HL-60/S4 (cell line): ENCODE measurements around the gene UBAC1.

Experiments used
- in situ Hi-C: fragments of 300-500 bp; cut with MboI; formaldehyde crosslinking; loops from 2 replicates; pipeline ENCODE4 v1.14.3; 2022; ENCODE audit warnings: low sequenced_read_pairs

Gene UBAC1

GRCh38 chr9:135978642-135979546, 17.7 kb upstream of the UBAC1 start:
- in situ Hi-C loops: no loop called here

GRCh38 chr9:135976944-135977343, 15.8 kb upstream of the UBAC1 start:
- in situ Hi-C loops: no loop called here

GRCh38 chr9:135976531-135976930, 15.4 kb upstream of the UBAC1 start:
- in situ Hi-C loops: no loop called here

DNA sequence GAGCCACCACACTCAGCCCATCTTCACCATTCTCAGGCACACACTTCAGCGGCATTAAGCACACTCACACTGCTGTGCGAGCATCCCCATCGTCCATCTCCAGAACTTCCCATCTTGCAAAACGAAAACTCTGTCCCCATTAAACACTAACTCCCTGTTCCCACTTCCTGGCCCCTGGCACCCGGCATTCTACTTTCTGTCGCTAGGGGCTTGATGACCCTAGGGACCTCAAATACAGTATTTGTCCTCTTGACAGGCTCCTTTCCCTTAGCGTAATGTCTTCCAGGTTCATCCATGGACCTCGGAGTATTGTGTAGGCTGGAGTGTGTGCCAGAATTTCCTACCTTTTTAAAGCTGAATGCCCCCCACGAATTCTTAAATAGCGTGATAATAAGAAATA, 14.7 kb upstream of the UBAC1 start:
- in situ Hi-C loops: no loop called here

DNA sequence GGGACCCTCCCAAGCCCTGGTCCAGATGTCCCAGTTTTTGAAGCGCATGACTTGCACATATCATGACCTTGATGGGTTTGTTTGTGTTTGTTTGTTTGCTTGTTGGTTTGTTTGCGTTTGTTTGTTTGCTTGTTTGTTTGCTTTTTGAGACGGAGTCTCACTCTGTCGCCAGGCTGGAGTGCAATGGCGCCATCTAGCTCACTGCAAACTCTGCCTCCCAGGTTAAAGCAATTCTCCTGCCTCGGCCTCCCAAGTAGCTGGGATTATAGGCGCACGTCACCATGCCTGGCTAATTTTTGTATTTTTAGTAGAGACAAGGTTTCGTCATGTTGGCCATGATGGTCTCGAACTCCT, 13.0 kb upstream of the UBAC1 start:
- in situ Hi-C loops: no loop called here

DNA sequence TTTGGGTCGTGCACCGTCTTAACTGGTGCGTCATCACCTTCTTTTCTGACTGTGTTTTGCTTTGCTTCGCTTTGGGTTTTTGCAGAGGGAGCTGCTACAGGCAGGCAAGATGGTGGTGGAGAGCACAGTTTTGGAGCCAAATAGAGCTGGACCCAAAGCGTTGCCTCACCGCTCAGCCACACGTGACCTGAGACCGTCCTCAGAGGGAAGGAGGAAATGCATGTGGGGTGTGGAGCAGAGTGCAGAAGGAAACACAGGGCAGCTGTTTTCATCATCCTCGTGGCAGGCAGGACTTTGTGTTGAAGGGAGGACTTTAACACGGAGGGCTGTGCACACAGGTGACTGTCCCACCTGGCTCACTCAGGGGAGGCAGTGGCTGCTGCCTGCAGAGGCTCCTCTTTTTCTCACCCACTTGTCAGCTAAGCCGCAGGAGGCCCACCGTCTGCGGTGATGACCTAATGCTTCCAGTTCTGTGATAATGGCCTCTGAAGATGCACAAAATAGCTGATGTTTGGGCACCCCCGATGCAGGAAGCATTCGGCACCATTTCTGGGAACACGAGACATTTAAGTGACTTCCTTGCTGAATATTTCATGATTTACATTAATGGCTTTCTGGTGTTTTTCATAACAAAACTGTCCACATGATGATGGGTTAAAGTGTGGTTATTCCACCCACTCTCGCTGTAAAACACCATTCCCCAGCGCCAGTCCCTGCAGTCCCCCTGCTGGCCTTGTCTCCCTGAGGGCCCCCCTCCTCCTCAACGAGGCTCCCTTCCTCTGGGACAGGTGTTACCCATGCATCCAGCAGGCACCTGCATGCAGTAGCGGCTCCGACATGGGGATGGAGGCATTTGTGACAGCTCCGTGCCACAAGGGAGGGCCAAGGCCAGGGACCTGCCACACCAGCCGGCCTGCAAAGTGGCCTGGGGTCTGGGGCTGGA, 12.4 kb upstream of the UBAC1 start:
- in situ Hi-C loops: no loop called here

DNA sequence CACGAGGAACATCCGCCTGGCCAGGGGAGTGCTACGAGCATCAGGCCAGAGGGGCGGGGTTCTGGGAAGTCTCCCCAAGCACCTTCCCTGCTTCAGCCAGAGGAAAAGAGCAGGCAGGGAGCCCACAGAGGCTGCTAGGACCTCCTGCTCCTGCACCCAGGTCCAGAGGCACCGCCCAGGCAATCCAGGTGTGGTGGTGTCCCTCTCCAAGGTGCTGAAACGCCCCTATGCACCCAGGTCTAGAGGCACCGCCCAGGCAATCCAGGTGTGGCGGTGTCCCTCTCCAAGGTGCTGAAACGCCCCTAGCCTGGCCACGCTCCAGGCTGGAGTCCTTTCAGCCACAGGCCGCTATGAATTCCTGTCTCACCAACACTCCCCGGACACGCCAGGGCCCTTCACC, 10.7 kb upstream of the UBAC1 start:
- in situ Hi-C loops: no loop called here

- in situ Hi-C loops: no loop called here
These were observed 10.1 kb upstream of the UBAC1 start for GRCh38 chr9:135971111-135971766.

GRCh38 chr9:135970128-135970815, 9.1 kb upstream of the UBAC1 start:
- in situ Hi-C loops: no loop called here

DNA sequence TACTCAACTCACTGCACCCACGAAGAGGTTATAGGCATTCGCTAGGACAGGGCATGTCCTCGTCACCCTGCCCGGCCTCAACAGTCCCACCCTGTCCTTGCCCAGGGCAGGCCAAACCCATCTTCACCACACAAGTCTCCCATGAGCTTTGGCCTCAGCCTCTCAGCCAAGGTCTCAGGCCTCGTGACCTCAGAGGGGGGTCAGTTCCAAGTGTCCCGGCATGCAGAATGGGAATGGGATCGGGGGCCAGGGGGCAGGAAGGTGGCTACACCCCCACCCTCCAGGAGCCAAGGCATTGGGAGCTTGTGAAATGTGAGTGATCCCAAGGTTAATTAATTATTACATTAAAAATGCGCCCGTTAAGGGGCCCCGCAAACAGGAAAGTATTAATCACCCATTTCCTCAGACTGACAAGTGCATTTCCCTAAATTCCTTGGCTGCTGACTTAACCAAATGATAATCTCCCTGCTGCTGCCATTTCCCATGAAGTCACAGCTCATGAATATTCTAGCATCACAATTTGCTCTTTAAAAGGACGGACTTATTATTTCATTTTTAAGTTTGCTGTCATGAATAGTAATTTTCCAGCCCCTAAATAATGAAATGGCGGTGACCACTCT, 8.0 kb upstream of the UBAC1 start:
- in situ Hi-C loops: loop anchor here (10.0 kb wide), 1 partner anchor 156 kb away; no protein-coding TSS in a partner anchor

- in situ Hi-C loops: loop anchor here (10.0 kb wide), 1 partner anchor 156 kb away; no protein-coding TSS in a partner anchor
These were observed 7.4 kb upstream of the UBAC1 start for GRCh38 chr9:135968601-135969000.

GRCh38 chr9:135968083-135968476, 6.9 kb upstream of the UBAC1 start:
- in situ Hi-C loops: loop anchor here (10.0 kb wide), 1 partner anchor 157 kb away; no protein-coding TSS in a partner anchor

DNA sequence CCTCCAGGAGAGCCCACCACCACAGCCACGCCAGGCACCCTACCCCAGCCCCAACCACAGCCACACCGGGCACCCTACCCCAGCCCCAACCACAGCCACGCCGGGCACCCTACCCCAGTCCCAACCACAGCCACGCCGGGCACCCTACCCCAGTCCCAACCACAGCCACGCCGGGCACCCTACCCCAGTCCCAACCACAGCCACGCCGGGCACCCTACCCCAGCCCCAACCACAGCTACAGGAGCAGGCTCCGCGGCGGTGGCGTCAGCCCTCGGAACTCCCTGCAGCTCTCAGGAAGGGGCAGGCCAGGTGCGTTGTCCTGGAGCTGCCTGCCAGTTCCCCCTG, 5.7 kb upstream of the UBAC1 start:
- in situ Hi-C loops: loop anchor here (10.0 kb wide), 1 partner anchor 158 kb away; no protein-coding TSS in a partner anchor

- in situ Hi-C loops: loop anchor here (10.0 kb wide), 1 partner anchor 160 kb away; no protein-coding TSS in a partner anchor
These were observed 4.1 kb upstream of the UBAC1 start for GRCh38 chr9:135965124-135965756.

GRCh38 chr9:135963938-135964337, 2.8 kb upstream of the UBAC1 start:
- in situ Hi-C loops: loop anchor here (10.0 kb wide), 1 partner anchor 161 kb away; no protein-coding TSS in a partner anchor

- in situ Hi-C loops: loop anchor here (10.0 kb wide), 1 partner anchor 161 kb away; no protein-coding TSS in a partner anchor
These were observed 2.2 kb upstream of the UBAC1 start for GRCh38 chr9:135963338-135963737.

- in situ Hi-C loops: loop anchor here (10.0 kb wide), 1 partner anchor 162 kb away; no protein-coding TSS in a partner anchor
These were observed 1.6 kb upstream of the UBAC1 start for GRCh38 chr9:135962696-135963307.

DNA sequence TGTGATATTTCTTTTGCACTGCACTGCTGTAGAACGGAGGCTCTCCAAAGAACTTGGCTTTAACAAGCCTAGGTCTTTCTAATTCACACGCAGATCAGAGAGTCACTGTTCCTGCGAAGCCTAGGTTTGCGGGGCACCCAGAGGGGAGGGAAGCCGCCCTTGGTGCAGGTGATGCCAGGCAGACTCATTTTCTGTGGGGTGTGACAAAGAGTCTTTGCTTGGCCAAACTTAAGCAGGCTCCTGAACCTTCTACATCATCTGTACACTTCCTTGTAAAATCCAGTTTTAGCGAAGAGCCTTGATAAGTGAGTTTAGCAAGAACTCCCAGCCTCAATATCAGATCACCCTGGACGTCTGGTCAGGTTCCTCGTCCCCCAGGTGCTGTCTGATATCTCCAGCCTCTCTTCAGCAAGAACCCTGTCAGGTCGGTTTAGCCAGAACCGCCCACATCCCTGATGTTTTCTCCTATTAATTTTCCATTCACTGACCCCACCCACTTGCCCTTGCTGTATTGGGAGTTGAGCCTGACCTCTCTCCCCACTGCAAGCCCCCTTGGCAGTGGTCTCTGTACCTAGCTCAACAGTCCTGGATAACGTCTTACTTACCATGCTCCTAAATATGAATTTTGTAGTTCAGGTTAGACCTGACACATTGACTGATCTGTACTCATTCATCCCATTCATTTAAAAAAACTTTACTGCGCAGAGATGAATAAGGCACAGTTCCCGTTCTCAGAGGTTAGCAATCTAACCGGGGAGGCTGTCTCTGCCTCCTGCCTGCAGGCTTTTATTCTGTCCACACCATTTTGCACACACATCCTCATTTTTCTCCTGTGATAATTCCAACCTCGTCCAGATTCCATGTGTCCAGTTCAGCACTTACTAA, 880 bp upstream of the UBAC1 start:
- in situ Hi-C loops: loop anchor here (10.0 kb wide), 1 partner anchor 163 kb away; no protein-coding TSS in a partner anchor
